ENCODE data around the gene NFAM1.

Gene NFAM1

GRCh38 chr22:42451499-42452145 lies 19.4 kb upstream of the NFAM1 start (continued):
- TF ChIP-seq, protein P1, sequence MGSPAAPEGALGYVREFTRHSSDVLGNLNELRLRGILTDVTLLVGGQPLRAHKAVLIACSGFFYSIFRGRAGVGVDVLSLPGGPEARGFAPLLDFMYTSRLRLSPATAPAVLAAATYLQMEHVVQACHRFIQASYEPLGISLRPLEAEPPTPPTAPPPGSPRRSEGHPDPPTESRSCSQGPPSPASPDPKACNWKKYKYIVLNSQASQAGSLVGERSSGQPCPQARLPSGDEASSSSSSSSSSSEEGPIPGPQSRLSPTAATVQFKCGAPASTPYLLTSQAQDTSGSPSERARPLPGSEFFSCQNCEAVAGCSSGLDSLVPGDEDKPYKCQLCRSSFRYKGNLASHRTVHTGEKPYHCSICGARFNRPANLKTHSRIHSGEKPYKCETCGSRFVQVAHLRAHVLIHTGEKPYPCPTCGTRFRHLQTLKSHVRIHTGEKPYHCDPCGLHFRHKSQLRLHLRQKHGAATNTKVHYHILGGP (tag by site-specific recombination; IDR thresholded peaks at IDR 0.05), result no peak
- TF ChIP-seq OVOL3 (tag by site-specific recombination; IDR thresholded peaks at IDR 0.05), result no peak
- no peak for TF ChIP-seq ZNF747 (tag by site-specific recombination; IDR thresholded peaks at IDR 0.05)
- TF ChIP-seq ZFP41 (tag by site-specific recombination; IDR thresholded peaks at IDR 0.05; ENCODE audit: borderline replicate concordance), result no peak
- no peak for TF ChIP-seq ZNF391 (tag by site-specific recombination; IDR thresholded peaks at IDR 0.05; ENCODE audit: borderline replicate concordance, low read depth)
- TF ChIP-seq ZNF792 (tag by site-specific recombination; IDR thresholded peaks at IDR 0.05), result no peak
- TF ChIP-seq ZFP3 (tag by site-specific recombination; IDR thresholded peaks at IDR 0.05; ENCODE audit: low read depth), result no peak
- TF ChIP-seq ZNF76 (tag by site-specific recombination; IDR thresholded peaks at IDR 0.05; ENCODE audit: borderline replicate concordance, low read depth), result no peak
- TF ChIP-seq SETDB1 (IDR thresholded peaks at IDR 0.05; ENCODE audit: insufficient read length, low read length), result no peak
- no peak for TF ChIP-seq ZNF596 (tag by site-specific recombination; IDR thresholded peaks at IDR 0.05)
- no peak for TF ChIP-seq ZNF549 (tag by site-specific recombination; IDR thresholded peaks at IDR 0.05)
- TF ChIP-seq SP7 (tag by site-specific recombination; IDR thresholded peaks at IDR 0.05), result no peak
- TF ChIP-seq ZNF776 (tag by site-specific recombination; IDR thresholded peaks at IDR 0.05; ENCODE audit: borderline replicate concordance), result no peak
- no peak for TF ChIP-seq ELK4 (IDR thresholded peaks at IDR 0.05; ENCODE audit: borderline replicate concordance, low read depth, low read length)

GRCh38 chr22:42450862-42451261 lies 18.7 kb upstream of the NFAM1 start:
- TF ChIP-seq GFI1B (tag by site-specific recombination; IDR thresholded peaks at IDR 0.05) (no peak), WT1 (tag by site-specific recombination; IDR thresholded peaks at IDR 0.05) (no peak), ZNF830 (tag by site-specific recombination; IDR thresholded peaks at IDR 0.05; ENCODE audit: low read depth) (no peak), TCF7L2 (IDR thresholded peaks at IDR 0.05; ENCODE audit: borderline replicate concordance, low read depth, low read length) (no peak)
- ChIA-PET POLR2A (interaction anchor here (0.6 kb wide), 1 partner anchor 59 kb away, joined by 10 read pairs; no protein-coding TSS in a partner anchor), CTCF (no interaction called here)
- no peak overlapping the region for H3K27ac ChIP-seq (ENCODE audit: extremely low read depth, low read depth, low read length)
- H3K9me3 ChIP-seq (ENCODE audit: control insufficient read depth, insufficient read depth, low read depth, low read length), result no peaks in the 10 kb centered on the region
- no peak overlapping the region for H3K4me3 ChIP-seq (ENCODE audit: low read depth, low read length)
- no peaks in the 10 kb centered on the region for H3K36me3 ChIP-seq (ENCODE audit: control insufficient read depth in 2 of 2, insufficient read depth in 1 of 2, low read length in 2 of 2)
- no peaks in the 10 kb centered on the region for H3K4me1 ChIP-seq (ENCODE audit: control insufficient read depth, insufficient read depth, low read length)

- Histone ChIP-seq H3K4me1 (ENCODE audit: control insufficient read depth, insufficient read depth, low read length) (peaks cover 8% of the 10 kb centered on the region), H3K9me3 (ENCODE audit: control insufficient read depth, insufficient read depth, low read depth, low read length) (no peaks in the 10 kb centered on the region), H3K27ac (ENCODE audit: extremely low read depth, low read depth, low read length) (no peak overlapping the region), H3K4me3 (ENCODE audit: low read depth, low read length) (no peak overlapping the region), H3K36me3 (ENCODE audit: control insufficient read depth in 2 of 2, insufficient read depth in 1 of 2, low read length in 2 of 2) (no peaks in the 10 kb centered on the region)
- POLR2A ChIA-PET, result no interaction called here
- CTCF ChIA-PET, result interaction anchor here (1.6 to 2.4 kb wide), 2 partner anchors 27 to 168 kb away, joined by 6 to 7 read pairs; no protein-coding TSS in a partner anchor
- TF ChIP-seq ZNF837 (tag by site-specific recombination; IDR thresholded peaks at IDR 0.05) (no peak), HOXC10 (CRISPR knock-in tag; IDR thresholded peaks at IDR 0.05) (no peak), GFI1B (tag by site-specific recombination; IDR thresholded peaks at IDR 0.05) (no peak), ZNF350 (tag by site-specific recombination; IDR thresholded peaks at IDR 0.05) (no peak), GLI4 (tag by site-specific recombination; IDR thresholded peaks at IDR 0.05) (no peak), ZNF133 (tag by site-specific recombination; IDR thresholded peaks at IDR 0.05) (no peak), ZNF707 (tag by site-specific recombination; IDR thresholded peaks at IDR 0.05) (no peak), KLF16 (tag by site-specific recombination; IDR thresholded peaks at IDR 0.05) (no peak)
- TF ChIP-seq, protein P2, sequence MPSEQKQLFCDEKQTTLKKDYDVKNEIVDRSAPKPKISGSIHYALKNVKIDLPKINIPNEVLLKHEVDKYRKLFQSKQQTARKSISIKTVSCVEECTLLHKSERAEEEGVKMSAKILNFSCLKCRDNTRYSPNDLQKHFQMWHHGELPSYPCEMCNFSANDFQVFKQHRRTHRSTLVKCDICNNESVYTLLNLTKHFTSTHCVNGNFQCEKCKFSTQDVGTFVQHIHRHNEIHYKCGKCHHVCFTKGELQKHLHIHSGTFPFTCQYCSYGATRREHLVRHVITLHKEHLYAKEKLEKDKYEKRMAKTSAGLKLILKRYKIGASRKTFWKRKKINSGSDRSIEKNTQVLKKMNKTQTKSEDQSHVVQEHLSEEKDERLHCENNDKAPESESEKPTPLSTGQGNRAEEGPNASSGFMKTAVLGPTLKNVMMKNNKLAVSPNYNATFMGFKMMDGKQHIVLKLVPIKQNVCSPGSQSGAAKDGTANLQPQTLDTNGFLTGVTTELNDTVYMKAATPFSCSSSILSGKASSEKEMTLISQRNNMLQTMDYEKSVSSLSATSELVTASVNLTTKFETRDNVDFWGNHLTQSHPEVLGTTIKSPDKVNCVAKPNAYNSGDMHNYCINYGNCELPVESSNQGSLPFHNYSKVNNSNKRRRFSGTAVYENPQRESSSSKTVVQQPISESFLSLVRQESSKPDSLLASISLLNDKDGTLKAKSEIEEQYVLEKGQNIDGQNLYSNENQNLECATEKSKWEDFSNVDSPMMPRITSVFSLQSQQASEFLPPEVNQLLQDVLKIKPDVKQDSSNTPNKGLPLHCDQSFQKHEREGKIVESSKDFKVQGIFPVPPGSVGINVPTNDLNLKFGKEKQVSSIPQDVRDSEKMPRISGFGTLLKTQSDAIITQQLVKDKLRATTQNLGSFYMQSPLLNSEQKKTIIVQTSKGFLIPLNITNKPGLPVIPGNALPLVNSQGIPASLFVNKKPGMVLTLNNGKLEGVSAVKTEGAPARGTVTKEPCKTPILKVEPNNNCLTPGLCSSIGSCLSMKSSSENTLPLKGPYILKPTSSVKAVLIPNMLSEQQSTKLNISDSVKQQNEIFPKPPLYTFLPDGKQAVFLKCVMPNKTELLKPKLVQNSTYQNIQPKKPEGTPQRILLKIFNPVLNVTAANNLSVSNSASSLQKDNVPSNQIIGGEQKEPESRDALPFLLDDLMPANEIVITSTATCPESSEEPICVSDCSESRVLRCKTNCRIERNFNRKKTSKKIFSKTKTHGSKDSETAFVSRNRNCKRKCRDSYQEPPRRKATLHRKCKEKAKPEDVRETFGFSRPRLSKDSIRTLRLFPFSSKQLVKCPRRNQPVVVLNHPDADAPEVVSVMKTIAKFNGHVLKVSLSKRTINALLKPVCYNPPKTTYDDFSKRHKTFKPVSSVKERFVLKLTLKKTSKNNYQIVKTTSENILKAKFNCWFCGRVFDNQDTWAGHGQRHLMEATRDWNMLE (tag by site-specific recombination; conservative IDR thresholded peaks at IDR 0.05; ENCODE audit: low read depth), result no peak
- TF ChIP-seq, protein P3, sequence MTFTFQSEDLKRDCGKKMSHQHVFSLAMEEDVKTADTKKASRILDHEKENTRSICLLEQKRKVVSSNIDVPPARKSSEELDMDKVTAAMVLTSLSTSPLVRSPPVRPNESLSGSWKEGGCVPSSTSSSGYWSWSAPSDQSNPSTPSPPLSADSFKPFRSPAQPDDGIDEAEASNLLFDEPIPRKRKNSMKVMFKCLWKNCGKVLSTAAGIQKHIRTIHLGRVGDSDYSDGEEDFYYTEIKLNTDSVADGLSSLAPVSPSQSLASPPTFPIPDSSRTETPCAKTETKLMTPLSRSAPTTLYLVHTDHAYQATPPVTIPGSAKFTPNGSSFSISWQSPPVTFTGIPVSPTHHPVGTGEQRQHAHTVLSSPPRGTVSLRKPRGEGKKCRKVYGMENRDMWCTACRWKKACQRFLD (tag by site-specific recombination; IDR thresholded peaks at IDR 0.05), result no peak
These were observed 13.9 kb upstream of the NFAM1 start for GRCh38 chr22:42446151-42446550.

Data from HEK293 (cell line).